SK-N-SH (cell line): ENCODE results near the gene DIAPH1. TPM values are rescaled to one million over a fixed set of nuclear protein-coding genes. Genes with fewer than 3 reads are reported as not detected.

Experiments
- CTCF ChIA-PET: fragments of 300-600, 350-600 bp; formaldehyde crosslinking; extraction: SDS; loops from one replicate; lab custom pipeline; 2021; lab: Yijun Ruan, JAX
- POLR2A ChIA-PET: fragments of 350-600 bp; sonication (Branson Sonifier 250); formaldehyde crosslinking; extraction: SDS; loops from one replicate; lab custom pipeline; 2020; ENCODE audit warnings: antibody characterized with exemption, inconsistent platforms; lab: Yijun Ruan, JAX
- DNase-seq: peaks from one replicate; pipeline ENCODE4 v3.0.0; 2012
- H2AFZ ChIP-seq: fragments of 200-600 bp; sonication (generic); 2 replicates; pipeline ENCODE4 v1.8.1; 2016; ENCODE audit warnings: antibody characterized with exemption, mild to moderate bottlenecking, low read depth
- H3F3A ChIP-seq: fragments of 200-600 bp; sonication (generic); replicated peaks from 2 replicates; pipeline ENCODE3; 2016; ENCODE audit warnings: antibody characterized with exemption, mild to moderate bottlenecking; ENCODE audit not compliant: insufficient read depth
- H3K27ac ChIP-seq, 2 experiments: fragments of 200-500 bp in 1 of 2; fragments of 200-600 bp in 1 of 2; sonication (Bioruptor generic) in 1 of 2; sonication (generic), shearing (Covaris generic) in 1 of 2; 2 replicates each; pipeline versions ENCODE4 v1.5.1 to v1.6.1; 2014 to 2016; ENCODE audit warnings: low read depth in 2 of 2, inconsistent platforms in 1 of 2, low read length in 1 of 2, mild to moderate bottlenecking in 1 of 2, mixed read lengths in 1 of 2
- H3K27me3 ChIP-seq: fragments of 200-600 bp; sonication (generic), shearing (Covaris generic); 2 replicates; pipeline ENCODE4 v1.6.1; 2016; ENCODE audit warnings: mixed run types; ENCODE audit not compliant: insufficient read depth
- H3K36me3 ChIP-seq, 2 experiments: fragments of 200-500 bp in 1 of 2; fragments of 200-600 bp in 1 of 2; sonication (Bioruptor generic) in 1 of 2; sonication (generic) in 1 of 2; replicated peaks in 1 of 2; 2 replicates each; pipeline versions ENCODE3 to v1.5.1; 2014 to 2016; ENCODE audit warnings: low read length in 1 of 2, mild to moderate bottlenecking in 1 of 2; ENCODE audit not compliant: insufficient read depth in 2 of 2, control insufficient read depth in 1 of 2
- H3K4me1 ChIP-seq, 2 experiments: fragments of 200-500 bp in 1 of 2; fragments of 200-600 bp in 1 of 2; sonication (Bioruptor generic) in 1 of 2; sonication (generic), shearing (Covaris generic) in 1 of 2; 2 replicates each; pipeline versions ENCODE4 v1.5.1 to v1.6.1; 2014 to 2016; ENCODE audit warnings: low read depth in 1 of 2, low read length in 1 of 2, mixed run types in 1 of 2; ENCODE audit not compliant: insufficient read depth in 2 of 2, control insufficient read depth in 1 of 2
- H3K4me2 ChIP-seq: fragments of 200-600 bp; sonication (generic), shearing (Covaris generic); 2 replicates; pipeline ENCODE4 v1.6.1; 2017; ENCODE audit warnings: mixed run types
- H3K4me3 ChIP-seq, 2 experiments: fragments of 200-500 bp in 1 of 2; fragments of 200-600 bp in 1 of 2; sonication (Bioruptor generic) in 1 of 2; sonication (generic), shearing (Covaris generic) in 1 of 2; 2 replicates each; pipeline versions ENCODE4 v1.5.1 to v1.8.1; 2014 to 2016; ENCODE audit warnings: low read depth in 2 of 2, inconsistent platforms in 1 of 2, low read length in 1 of 2, mild to moderate bottlenecking in 1 of 2, mixed read lengths in 1 of 2, moderate library complexity in 1 of 2
- H3K79me2 ChIP-seq: fragments of 200-600 bp; sonication (generic); 2 replicates; pipeline ENCODE4 v1.8.1; 2017; ENCODE audit warnings: mild to moderate bottlenecking; ENCODE audit not compliant: insufficient read depth
- H3K9ac ChIP-seq: fragments of 200-600 bp; sonication (generic); 2 replicates; pipeline ENCODE4 v1.6.1; 2017; ENCODE audit warnings: mixed run types
- H3K9me2 ChIP-seq: fragments of 200-600 bp; sonication (generic); 2 replicates; pipeline ENCODE4 v1.6.1; 2017; ENCODE audit warnings: mixed run types
- H3K9me3 ChIP-seq: fragments of 200-600 bp; sonication (generic); 2 replicates; pipeline ENCODE4 v1.6.1; 2017; ENCODE audit warnings: mixed run types, mild to moderate bottlenecking, moderate library complexity
- H4K20me1 ChIP-seq: fragments of 200-600 bp; sonication (generic); 2 replicates; pipeline ENCODE4 v1.6.1; 2017; ENCODE audit warnings: mild to moderate bottlenecking, mixed run types; ENCODE audit not compliant: insufficient read depth
- CHD2 ChIP-seq: fragments of 150-350 bp; IDR thresholded peaks from 2 replicates; pipeline ENCODE4 v1.6.1; 2018; ENCODE audit warnings: low read length; ENCODE audit not compliant: partially characterized antibody
- CTCF ChIP-seq: fragments of 200-600 bp; sonication (generic); IDR thresholded peaks from 2 replicates; pipeline ENCODE4 v1.6.1; 2017; ENCODE audit warnings: antibody characterized with exemption, mild to moderate bottlenecking, moderate library complexity
- ELF1 ChIP-seq: IDR thresholded peaks from 2 replicates; pipeline ENCODE4 v1.4.0; 2012
- EP300 ChIP-seq, 2 experiments: IDR thresholded peaks; 2 replicates each; pipeline versions ENCODE4 v1.4.0 to v1.6.1; 2012; ENCODE audit warnings: borderline replicate concordance in 1 of 2, low read depth in 1 of 2, low read length in 1 of 2
- EZH2phosphoT487 ChIP-seq: fragments of 200-600 bp; sonication (generic); IDR thresholded peaks from 2 replicates; pipeline ENCODE4 v1.6.1; 2017; ENCODE audit warnings: low read depth, mixed run types, mild to moderate bottlenecking, antibody characterized with exemption, moderate library complexity, borderline replicate concordance
- FOXJ3 ChIP-seq: sonication (generic); formaldehyde crosslinking; IDR thresholded peaks from 2 replicates; pipeline ENCODE4 v1.5.1; 2020; ENCODE audit warnings: mild to moderate bottlenecking, missing genetic modification reagents
- FOXM1 ChIP-seq: IDR thresholded peaks from 2 replicates; pipeline ENCODE4 v1.4.0; 2012; ENCODE audit warnings: low read depth, mild to moderate bottlenecking
- GABPA ChIP-seq: IDR thresholded peaks from 2 replicates; pipeline ENCODE4 v1.4.0; 2012; ENCODE audit warnings: low read depth, mild to moderate bottlenecking
- GATA2 ChIP-seq: sonication (generic); formaldehyde crosslinking; IDR thresholded peaks from 2 replicates; pipeline ENCODE4 v1.5.0; 2020; ENCODE audit warnings: mild to moderate bottlenecking, missing genetic modification reagents
- IRF3 ChIP-seq: fragments of 150-350 bp; IDR thresholded peaks from 2 replicates; pipeline ENCODE4 v1.6.1; 2016; ENCODE audit warnings: mild to moderate bottlenecking, low read depth, low read length
- MAX ChIP-seq: IDR thresholded peaks from 2 replicates; pipeline ENCODE4 v1.4.0; 2012; ENCODE audit warnings: low read depth
- MEF2A ChIP-seq: IDR thresholded peaks from 2 replicates; pipeline ENCODE4 v1.4.0; 2012; ENCODE audit warnings: low read depth, borderline replicate concordance
- MXI1 ChIP-seq: IDR thresholded peaks from 2 replicates; pipeline ENCODE4 v1.6.1; 2012; ENCODE audit warnings: mild to moderate bottlenecking, low read depth, low read length, improper control_type of control experiment
- NFIC ChIP-seq: IDR thresholded peaks from 2 replicates; pipeline ENCODE4 v1.4.0; 2012; ENCODE audit warnings: borderline replicate concordance
- NRF1 ChIP-seq: IDR thresholded peaks from 2 replicates; pipeline ENCODE4 v1.6.1; 2012; ENCODE audit warnings: low read depth, mild to moderate bottlenecking, low read length
- RAD21 ChIP-seq: IDR thresholded peaks from 2 replicates; pipeline ENCODE4 v1.6.1; 2012; ENCODE audit warnings: mild to moderate bottlenecking, low read length
- RCOR1 ChIP-seq: fragments of 150-350 bp; IDR thresholded peaks from 2 replicates; pipeline ENCODE4 v1.6.1; 2017; ENCODE audit warnings: antibody characterized with exemption, low read length
- RXRA ChIP-seq: IDR thresholded peaks from 2 replicates; pipeline ENCODE4 v1.4.0; 2012; ENCODE audit warnings: low read depth, mild to moderate bottlenecking, borderline replicate concordance
- SIN3A ChIP-seq: IDR thresholded peaks from 2 replicates; pipeline ENCODE4 v1.6.1; 2012; ENCODE audit warnings: low read depth, mild to moderate bottlenecking, low read length, moderate library complexity, borderline replicate concordance
- SMC3 ChIP-seq: IDR thresholded peaks from 2 replicates; pipeline ENCODE4 v1.6.1; 2012; ENCODE audit warnings: low read depth, low read length, improper control_type of control experiment
- TCF12 ChIP-seq: IDR thresholded peaks from 2 replicates; pipeline ENCODE4 v1.4.0; 2012
- TEAD4 ChIP-seq: IDR thresholded peaks from 2 replicates; pipeline ENCODE4 v1.4.0; 2012; ENCODE audit warnings: mild to moderate bottlenecking, borderline replicate concordance; ENCODE audit not compliant: insufficient read depth
- USF1 ChIP-seq: IDR thresholded peaks from 2 replicates; pipeline ENCODE4 v1.4.0; 2012; ENCODE audit warnings: low read depth, borderline replicate concordance
- USF2 ChIP-seq: fragments of 150-350 bp; IDR thresholded peaks from 2 replicates; pipeline ENCODE4 v1.6.1; 2017; ENCODE audit warnings: antibody characterized with exemption, low read length, low read depth, borderline replicate concordance
- YY1 ChIP-seq: IDR thresholded peaks from 2 replicates; pipeline ENCODE4 v1.4.0; 2012; ENCODE audit warnings: low read depth, mild to moderate bottlenecking
- ZBTB33 ChIP-seq: IDR thresholded peaks from 2 replicates; pipeline ENCODE4 v1.4.0; 2012; ENCODE audit warnings: low read depth, borderline replicate concordance
- WGBS: methylation state at CpG from one replicate; pipeline ENCODE4 v1.1.6; 2017; ENCODE audit warnings: low lambda C conversion rate; 5-methylcytosine and 5-hydroxymethylcytosine counted together
- polyA plus RNA-seq, 3 experiments: library from polyadenylated mRNA; depleted of rRNA; stranded (reverse); fragments of >200 nt; gene quantifications; 2 replicates each; pipeline ENCODE4 v1.2.3, GENCODE V29; 2012

DIAPH1 gene
- polyA plus RNA-seq, 1 of the 3 experiments (the other 2 are of a cell fraction): 30.4 TPM

GRCh38 chr5:141560725-141561483 lies 57.9 kb downstream of the DIAPH1 start:
- DNase-seq: peak; percentile 68
- ChIA-PET CTCF (interaction anchor here (0.6 to 10.4 kb wide), 31 partner anchors 32 to 830 kb away, joined by 3 to 191 read pairs (median 4); partner anchors contain the start of genes PCDHB11, PCDHB14, PCDHB16 and PCDHB4), POLR2A (interaction anchor here (0.7 to 1.2 kb wide), 5 partner anchors 178 to 411 kb away, joined by 3 to 7 read pairs (median 4); partner anchors contain the start of genes PCDHB16, PCDHB6, PCDHGA4 and PCDHGA7)
- H3K79me2 ChIP-seq: peaks cover 5% of the 10 kb centered on the region; the same call in 1 of the 2 replicates
- H3K27ac ChIP-seq: peak overlapping the region; percentile 91 to 100
- no peaks in the 10 kb centered on the region for H3K9me3 ChIP-seq
- H4K20me1 ChIP-seq: no peaks in the 10 kb centered on the region
- WGBS: 18% methylated on average over 9 of the region's 9 CpGs
- peak overlapping the region; percentile 58; the same call in 1 of the 2 replicates for H3K4me2 ChIP-seq
- no peaks in the 10 kb centered on the region for H3K27me3 ChIP-seq
- peak overlapping the region; percentile 77 for H2AFZ ChIP-seq
- peak overlapping the region; percentile 80 for H3K9ac ChIP-seq
- H3K4me3 ChIP-seq: peak overlapping the region; percentile 22; a peak in 2 of 4 replicates
- H3K9me2 ChIP-seq: no peaks in the 10 kb centered on the region
- H3K4me1 ChIP-seq: peaks cover 21 to 22% of the 10 kb centered on the region in 2 experiments; a peak in 3 of 4 replicates
- peaks cover 28 to 40% of the 10 kb centered on the region in 2 experiments for H3K36me3 ChIP-seq
- peaks cover 22% of the 10 kb centered on the region for H3F3A ChIP-seq
- TF ChIP-seq EZH2phosphoT487 (no peak), RAD21 (peak; percentile 92), NRF1 (no peak), GATA2 (CRISPR knock-in tag) (no peak), USF1 (peak; percentile 93), TCF12 (peak; percentile 97), FOXM1 (0 out of 2 replicates have a peak, but pooled peaks have one; percentile 70), CHD2 (peak; percentile 97), IRF3 (no peak), FOXJ3 (CRISPR knock-in tag) (no peak), ELF1 (no peak), EP300 (IDR thresholded peaks at IDR 0.05; ENCODE audit: borderline replicate concordance in 1 of 2, low read depth in 1 of 2, low read length in 1 of 2) (peak; percentile 75 to 91; a peak in 3 of 4 replicates), USF2 (peak; percentile 70), SIN3A (peak; percentile 15; the same call in 1 of the 2 replicates), NFIC (peak; percentile 99), MXI1 (peak; percentile 69), RXRA (no peak; the same call in 1 of the 2 replicates), ZBTB33 (no peak), MAX (peak; percentile 75), CTCF (peak; percentile 94), RCOR1 (peak; percentile 51; the same call in 1 of the 2 replicates), TEAD4 (no peak), SMC3 (peak; percentile 100), YY1 (peak; percentile 84), GABPA (0 out of 2 replicates have a peak, but pooled peaks have one; percentile 18), MEF2A (no peak)
